ENCODE data around the gene CCDC134. TPM values are rescaled to one million over a fixed set of nuclear protein-coding genes. Genes with fewer than 3 reads are reported as not detected.

The CCDC134 gene
- total RNA-seq, 1 experiment from 2014 or later = 12.0 TPM

Other genes with a start within 250 kb of the CCDC134 start
- 0.25 TPM in 1 of 2 replicates, not detected in the other for gene CSDC2, start 239.7 kb upstream of the CCDC134 start, total RNA-seq (2014; rRNA removed; shearing (Covaris generic))
- 13.4 and 15.8 TPM in 2 replicates for gene PMM1, start 210.8 kb upstream of the CCDC134 start, total RNA-seq (2014; rRNA removed; shearing (Covaris generic))
- gene DESI1, start 179.6 kb upstream of the CCDC134 start, total RNA-seq (2014; rRNA removed; shearing (Covaris generic)) = 20.0 and 26.0 TPM in 2 replicates
- 392 and 397 TPM in 2 replicates for gene XRCC6, start 179.4 kb upstream of the CCDC134 start, total RNA-seq (2014; rRNA removed; shearing (Covaris generic))
- 77.7 and 96.3 TPM in 2 replicates for gene SNU13, start 111.8 kb upstream of the CCDC134 start, total RNA-seq (2014; rRNA removed; shearing (Covaris generic))
- gene MEI1, start 101.2 kb upstream of the CCDC134 start, total RNA-seq (2014; rRNA removed; shearing (Covaris generic)) = 0.30 TPM in 1 of 2 replicates, not detected in the other
- 30.3 and 44.9 TPM in 2 replicates for gene SREBF2, start 32.4 kb downstream of the CCDC134 start, total RNA-seq (2014; rRNA removed; shearing (Covaris generic))
- gene SHISA8, start 114.4 kb downstream of the CCDC134 start, total RNA-seq (2014; rRNA removed; shearing (Covaris generic)) = not detected in 2 replicates
- 0.05 and 0.10 TPM in 2 replicates for gene TNFRSF13C, start 126.1 kb downstream of the CCDC134 start, total RNA-seq (2014; rRNA removed; shearing (Covaris generic))
- gene CENPM, start 146.5 kb downstream of the CCDC134 start, total RNA-seq (2014; rRNA removed; shearing (Covaris generic)) = 47.5 and 62.8 TPM in 2 replicates
- gene SEPTIN3, start 168.8 kb downstream of the CCDC134 start, total RNA-seq (2014; rRNA removed; shearing (Covaris generic)) = 0.05 and 0.17 TPM in 2 replicates
- gene WBP2NL, start 198.1 kb downstream of the CCDC134 start, total RNA-seq (2014; rRNA removed; shearing (Covaris generic)) = 0.54 TPM in 1 of 2 replicates, not detected in the other